Ishikawa (cell line): ENCODE measurements around the gene GIPC1.

Experiments used
- CREB1 ChIP-seq: IDR thresholded peaks from 2 replicates; pipeline ENCODE4 v1.6.1; 2012; ENCODE audit warnings: low read depth
- YY1 ChIP-seq: IDR thresholded peaks from 2 replicates; pipeline ENCODE4 v1.6.1; 2012; ENCODE audit warnings: low read depth

- TF ChIP-seq CREB1, result no peak
- TF ChIP-seq YY1, result no peak
Observed at GRCh38 chr19:14450168-14450874, 45.6 kb downstream of the GIPC1 start.
